ENCODE measurements around the gene ERN1.
"Not testable (repeated sequence)": the region's sequence is repeated elsewhere in the genome, so short reads cannot be mapped to it uniquely, and the experiment has no call there.

ERN1 gene

GRCh38 chr17:64124609-64125008, 5.3 kb downstream of the ERN1 start:
- H2AFZ ChIP-seq (ENCODE audit: insufficient read depth, low read length, poor library complexity): no peak overlapping the region
- no peak overlapping the region for H3K27ac ChIP-seq (ENCODE audit: low read depth, low read length)
- H3K23ac ChIP-seq (ENCODE audit: low read length): no peak overlapping the region
- DNase-seq: no peak
- H2BK120ac ChIP-seq (ENCODE audit: insufficient read depth, low read length, poor library complexity): no peak overlapping the region
- no peak overlapping the region for H3K14ac ChIP-seq (ENCODE audit: low read length)
- no peak overlapping the region for H2BK12ac ChIP-seq (ENCODE audit: low read length)
- H3K9ac ChIP-seq (ENCODE audit: low read length): no peak overlapping the region
- no peak overlapping the region for H3K4me3 ChIP-seq (ENCODE audit: low read depth, low read length)
- H3K79me2 ChIP-seq (ENCODE audit: control insufficient read depth, insufficient read depth, low read length, poor library complexity): peaks cover 3% of the 10 kb centered on the region
- H2AK5ac ChIP-seq (ENCODE audit: low read length): no peak overlapping the region
- H3K18ac ChIP-seq (ENCODE audit: low read length): no peak overlapping the region
- no peaks in the 10 kb centered on the region for H3K27me3 ChIP-seq (ENCODE audit: insufficient read depth, low read length)
- no peaks in the 10 kb centered on the region for H3K9me3 ChIP-seq (ENCODE audit: insufficient read depth, low read depth, low read length)
- no peak overlapping the region for H4K8ac ChIP-seq (ENCODE audit: low read depth, low read length)
- H3K4me1 ChIP-seq (ENCODE audit: control insufficient read depth in 1 of 2, insufficient read depth in 2 of 2, low read length in 2 of 2): no peaks in the 10 kb centered on the region
- no peak overlapping the region for H3K4ac ChIP-seq (ENCODE audit: low read depth, low read length)
- H2BK5ac ChIP-seq (ENCODE audit: low read depth, low read length, poor library complexity): no peak overlapping the region
- H4K91ac ChIP-seq (ENCODE audit: low read depth, low read length): no peak overlapping the region
- no peak overlapping the region for H3K4me2 ChIP-seq (ENCODE audit: low read length)
- H3K79me1 ChIP-seq (ENCODE audit: low read length): peaks cover 3% of the 10 kb centered on the region
- H3K36me3 ChIP-seq (ENCODE audit: control insufficient read depth in 1 of 2, insufficient read depth in 2 of 2, low read length in 2 of 2): peaks cover 0 to 2% of the 10 kb centered on the region in 2 experiments
- no peak overlapping the region for H4K12ac ChIP-seq (ENCODE audit: low read depth, low read length)
- no CpG with 5 or more reads among the region's 3 CpGs for WGBS (ENCODE audit: extremely low coverage, insufficient coverage, insufficient read length)

- H2BK12ac ChIP-seq (ENCODE audit: low read length): no peak overlapping the region
These were observed 6.8 kb downstream of the ERN1 start for GRCh38 chr17:64123114-64123513.

GRCh38 chr17:64120972-64121786, 8.8 kb downstream of the ERN1 start:
- not testable (repeated sequence) for H4K12ac ChIP-seq (ENCODE audit: low read depth, low read length); DNase-seq; H2AK5ac ChIP-seq (ENCODE audit: low read length); H3K23ac ChIP-seq (ENCODE audit: low read length); H3K14ac ChIP-seq (ENCODE audit: low read length); H2BK12ac ChIP-seq (ENCODE audit: low read length); H3K9ac ChIP-seq (ENCODE audit: low read length); H3K27me3 ChIP-seq (ENCODE audit: insufficient read depth, low read length); H2BK5ac ChIP-seq (ENCODE audit: low read depth, low read length, poor library complexity); H3K4me1 ChIP-seq (ENCODE audit: control insufficient read depth in 1 of 2, insufficient read depth in 2 of 2, low read length in 2 of 2); H2BK120ac ChIP-seq (ENCODE audit: insufficient read depth, low read length, poor library complexity); H3K79me2 ChIP-seq (ENCODE audit: control insufficient read depth, insufficient read depth, low read length, poor library complexity); H3K79me1 ChIP-seq (ENCODE audit: low read length); H3K4me3 ChIP-seq (ENCODE audit: low read depth, low read length); H3K4ac ChIP-seq (ENCODE audit: low read depth, low read length); H3K36me3 ChIP-seq (ENCODE audit: control insufficient read depth in 1 of 2, insufficient read depth in 2 of 2, low read length in 2 of 2); H3K18ac ChIP-seq (ENCODE audit: low read length); H3K27ac ChIP-seq (ENCODE audit: low read depth, low read length); H2AFZ ChIP-seq (ENCODE audit: insufficient read depth, low read length, poor library complexity); H3K4me2 ChIP-seq (ENCODE audit: low read length); H4K91ac ChIP-seq (ENCODE audit: low read depth, low read length); H4K8ac ChIP-seq (ENCODE audit: low read depth, low read length); H3K9me3 ChIP-seq (ENCODE audit: insufficient read depth, low read depth, low read length)
- no CpG with 5 or more reads among the region's 13 CpGs for WGBS (ENCODE audit: extremely low coverage, insufficient coverage, insufficient read length)

More at GRCh38 chr17:64123114-64123513, 6.8 kb downstream of the ERN1 start:
- H3K9me3 ChIP-seq (ENCODE audit: insufficient read depth, low read depth, low read length): no peaks in the 10 kb centered on the region
- H4K12ac ChIP-seq (ENCODE audit: low read depth, low read length): no peak overlapping the region
- no peak overlapping the region for H2AFZ ChIP-seq (ENCODE audit: insufficient read depth, low read length, poor library complexity)
- no peak overlapping the region for H2BK5ac ChIP-seq (ENCODE audit: low read depth, low read length, poor library complexity)
- no peaks in the 10 kb centered on the region for H3K4me1 ChIP-seq (ENCODE audit: control insufficient read depth in 1 of 2, insufficient read depth in 2 of 2, low read length in 2 of 2)
- no peak overlapping the region for H2BK120ac ChIP-seq (ENCODE audit: insufficient read depth, low read length, poor library complexity)
- H2AK5ac ChIP-seq (ENCODE audit: low read length): no peak overlapping the region
- H4K8ac ChIP-seq (ENCODE audit: low read depth, low read length): no peak overlapping the region
- no peak for DNase-seq
- H3K4ac ChIP-seq (ENCODE audit: low read depth, low read length): no peak overlapping the region
- H3K36me3 ChIP-seq (ENCODE audit: control insufficient read depth in 1 of 2, insufficient read depth in 2 of 2, low read length in 2 of 2): peaks cover 0 to 2% of the 10 kb centered on the region in 2 experiments
- WGBS (ENCODE audit: extremely low coverage, insufficient coverage, insufficient read length): no CpG with 5 or more reads among the region's 4 CpGs
- no peak overlapping the region for H3K4me3 ChIP-seq (ENCODE audit: low read depth, low read length)
- H3K27me3 ChIP-seq (ENCODE audit: insufficient read depth, low read length): no peaks in the 10 kb centered on the region
- no peak overlapping the region for H3K9ac ChIP-seq (ENCODE audit: low read length)
- H3K79me1 ChIP-seq (ENCODE audit: low read length): no peaks in the 10 kb centered on the region
- no peak overlapping the region for H3K4me2 ChIP-seq (ENCODE audit: low read length)
- no peak overlapping the region for H3K14ac ChIP-seq (ENCODE audit: low read length)
- H4K91ac ChIP-seq (ENCODE audit: low read depth, low read length): no peak overlapping the region
- H3K18ac ChIP-seq (ENCODE audit: low read length): no peak overlapping the region
- no peaks in the 10 kb centered on the region for H3K79me2 ChIP-seq (ENCODE audit: control insufficient read depth, insufficient read depth, low read length, poor library complexity)
- no peak overlapping the region for H3K27ac ChIP-seq (ENCODE audit: low read depth, low read length)
- H3K23ac ChIP-seq (ENCODE audit: low read length): no peak overlapping the region

- no peak overlapping the region for H2BK12ac ChIP-seq (ENCODE audit: low read length)
- no peak overlapping the region for H3K18ac ChIP-seq (ENCODE audit: low read length)
- no peaks in the 10 kb centered on the region for H3K79me2 ChIP-seq (ENCODE audit: control insufficient read depth, insufficient read depth, low read length, poor library complexity)
- no peak overlapping the region for H4K8ac ChIP-seq (ENCODE audit: low read depth, low read length)
- H3K4ac ChIP-seq (ENCODE audit: low read depth, low read length): no peak overlapping the region
- WGBS (ENCODE audit: extremely low coverage, insufficient coverage, insufficient read length): no CpG with 5 or more reads among the region's 3 CpGs
- H3K79me1 ChIP-seq (ENCODE audit: low read length): no peaks in the 10 kb centered on the region
- no peak overlapping the region for H4K12ac ChIP-seq (ENCODE audit: low read depth, low read length)
- no peak overlapping the region for H3K14ac ChIP-seq (ENCODE audit: low read length)
- peaks cover 0 to 2% of the 10 kb centered on the region in 2 experiments for H3K36me3 ChIP-seq (ENCODE audit: control insufficient read depth in 1 of 2, insufficient read depth in 2 of 2, low read length in 2 of 2)
- no peak overlapping the region for H3K27ac ChIP-seq (ENCODE audit: low read depth, low read length)
- no peak overlapping the region for H4K91ac ChIP-seq (ENCODE audit: low read depth, low read length)
- H2BK5ac ChIP-seq (ENCODE audit: low read depth, low read length, poor library complexity): no peak overlapping the region
- H2BK120ac ChIP-seq (ENCODE audit: insufficient read depth, low read length, poor library complexity): no peak overlapping the region
- H3K4me2 ChIP-seq (ENCODE audit: low read length): no peak overlapping the region
- H3K9me3 ChIP-seq (ENCODE audit: insufficient read depth, low read depth, low read length): no peaks in the 10 kb centered on the region
- no peak overlapping the region for H3K23ac ChIP-seq (ENCODE audit: low read length)
- H3K4me1 ChIP-seq (ENCODE audit: control insufficient read depth in 1 of 2, insufficient read depth in 2 of 2, low read length in 2 of 2): no peaks in the 10 kb centered on the region
- H2AK5ac ChIP-seq (ENCODE audit: low read length): no peak overlapping the region
- no peak overlapping the region for H3K9ac ChIP-seq (ENCODE audit: low read length)
- no peak overlapping the region for H2AFZ ChIP-seq (ENCODE audit: insufficient read depth, low read length, poor library complexity)
- no peak for DNase-seq
- H3K4me3 ChIP-seq (ENCODE audit: low read depth, low read length): no peak overlapping the region
- no peaks in the 10 kb centered on the region for H3K27me3 ChIP-seq (ENCODE audit: insufficient read depth, low read length)
These were observed 9.7 kb downstream of the ERN1 start for GRCh38 chr17:64120159-64120810.
